Measurements from ENCODE around the gene CELF5. TPM values are rescaled to one million over a fixed set of nuclear protein-coding genes. Genes with fewer than 3 reads are reported as not detected.
"Not testable (repeated sequence)": the region's sequence is repeated elsewhere in the genome, so short reads cannot be mapped to it uniquely, and the experiment has no call there.

CELF5 gene
- total RNA-seq, 1 donor from 2014 or later: 0.20 TPM

DNA sequence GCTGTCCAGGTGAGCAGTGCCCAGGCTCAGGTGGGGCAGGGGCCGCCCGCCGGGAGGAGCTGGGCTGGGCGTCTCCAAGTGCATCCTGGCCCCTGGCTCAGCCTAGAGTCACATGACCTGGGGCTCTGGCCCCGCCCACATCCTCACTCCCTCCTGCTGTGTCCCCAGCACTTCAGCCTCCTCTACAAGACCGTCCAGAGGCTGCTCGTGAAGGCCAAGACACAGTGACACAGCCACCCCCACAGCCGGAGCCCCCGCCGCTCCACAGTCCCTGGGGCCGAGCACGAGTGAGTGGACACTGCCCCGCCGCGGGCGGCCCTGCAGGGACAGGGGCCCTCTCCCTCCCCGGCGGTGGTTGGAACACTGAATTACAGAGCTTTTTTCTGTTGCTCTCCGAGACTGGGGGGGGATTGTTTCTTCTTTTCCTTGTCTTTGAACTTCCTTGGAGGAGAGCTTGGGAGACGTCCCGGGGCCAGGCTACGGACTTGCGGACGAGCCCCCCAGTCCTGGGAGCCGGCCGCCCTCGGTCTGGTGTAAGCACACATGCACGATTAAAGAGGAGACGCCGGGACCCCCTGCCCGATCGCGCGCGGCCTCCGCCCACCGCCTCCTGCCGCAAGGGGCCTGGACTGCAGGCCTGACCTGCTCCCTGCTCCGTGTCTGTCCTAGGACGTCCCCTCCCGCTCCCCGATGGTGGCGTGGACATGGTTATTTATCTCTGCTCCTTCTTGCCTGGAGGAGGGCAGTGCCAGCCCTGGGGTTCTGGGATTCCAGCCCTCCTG lies 16.8 kb upstream of the CELF5 start:
- DNase-seq (ENCODE audit: low read depth): no peak

DNA sequence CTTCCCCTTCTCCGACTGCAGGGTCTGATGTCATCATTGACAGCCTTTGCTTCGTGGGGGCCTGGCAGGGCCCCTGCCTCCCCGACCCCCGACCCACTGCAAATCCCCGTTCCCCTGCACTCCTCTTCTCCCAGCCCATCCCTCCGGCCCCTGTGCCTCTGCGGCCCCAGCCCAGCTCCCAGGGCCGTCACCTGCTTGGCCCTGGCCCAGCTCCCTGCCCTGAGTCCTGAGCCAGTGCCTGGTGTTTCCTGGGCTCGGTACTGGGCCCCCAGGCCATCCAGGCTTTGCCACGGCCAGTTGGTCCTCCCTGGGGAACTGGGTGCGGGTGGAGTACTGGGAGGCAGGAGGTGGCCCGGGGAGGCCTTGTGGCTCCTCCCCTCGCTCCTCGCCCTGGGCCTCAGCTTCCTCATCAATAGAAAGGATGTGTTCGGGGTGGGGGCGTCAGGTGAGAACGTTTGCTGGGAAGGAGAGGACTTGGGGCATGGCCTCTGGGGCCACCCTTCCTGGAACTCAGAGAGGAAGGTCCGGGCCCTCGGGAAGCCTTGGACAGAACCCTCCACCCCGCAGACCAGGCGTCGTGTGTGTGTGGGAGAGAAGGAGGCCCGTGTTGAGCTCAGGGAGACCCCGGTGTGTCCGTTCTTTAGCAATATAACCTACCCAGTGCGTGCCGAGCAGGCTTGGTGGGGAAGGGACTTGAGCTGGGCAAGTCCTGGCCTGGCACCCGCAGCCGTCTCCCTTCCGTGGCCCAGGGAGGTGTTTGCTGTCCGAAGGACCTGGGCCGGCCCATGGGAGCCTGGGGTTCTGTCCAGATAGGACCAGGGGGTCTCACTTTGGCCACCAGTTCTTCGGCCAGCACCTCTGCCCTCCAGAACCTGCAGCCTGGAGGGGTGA lies 15.9 kb upstream of the CELF5 start:
- DNase-seq (ENCODE audit: low read depth): no peak

DNA sequence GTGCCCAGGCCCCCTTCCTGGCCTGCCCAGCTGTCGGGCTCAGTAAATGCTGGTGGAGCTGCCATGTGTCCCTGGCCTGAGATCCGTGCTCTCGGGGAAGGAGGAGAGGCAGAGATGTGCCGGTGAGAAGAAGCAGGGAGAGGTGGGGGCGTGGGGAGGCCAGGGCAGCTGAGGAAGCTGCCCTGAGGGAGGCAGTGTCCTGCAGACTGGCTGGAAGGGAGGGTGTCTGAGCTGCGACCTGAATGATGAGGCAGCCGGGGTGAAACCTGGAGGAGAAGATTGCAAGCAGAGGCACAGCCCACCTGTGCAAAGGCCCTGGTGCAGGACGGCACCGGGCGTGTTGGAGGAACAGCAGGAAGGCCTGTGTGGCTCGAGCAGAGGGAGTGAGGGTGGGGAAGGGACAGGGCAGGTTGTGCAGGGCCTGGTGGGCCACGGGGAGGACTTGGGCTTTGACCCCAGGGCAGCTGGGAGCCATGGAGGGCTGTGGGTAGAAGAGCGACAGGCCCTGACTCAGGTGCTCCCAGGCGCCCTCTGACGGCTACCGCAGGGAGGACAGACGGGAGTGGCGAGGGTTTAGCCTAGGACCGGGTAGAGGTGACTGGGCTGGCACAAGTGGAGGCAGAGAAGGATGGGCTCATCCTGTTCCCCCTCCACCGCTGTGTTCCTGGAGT lies 14.0 kb upstream of the CELF5 start:
- peak; percentile 7 for DNase-seq (ENCODE audit: low read depth)

DNA sequence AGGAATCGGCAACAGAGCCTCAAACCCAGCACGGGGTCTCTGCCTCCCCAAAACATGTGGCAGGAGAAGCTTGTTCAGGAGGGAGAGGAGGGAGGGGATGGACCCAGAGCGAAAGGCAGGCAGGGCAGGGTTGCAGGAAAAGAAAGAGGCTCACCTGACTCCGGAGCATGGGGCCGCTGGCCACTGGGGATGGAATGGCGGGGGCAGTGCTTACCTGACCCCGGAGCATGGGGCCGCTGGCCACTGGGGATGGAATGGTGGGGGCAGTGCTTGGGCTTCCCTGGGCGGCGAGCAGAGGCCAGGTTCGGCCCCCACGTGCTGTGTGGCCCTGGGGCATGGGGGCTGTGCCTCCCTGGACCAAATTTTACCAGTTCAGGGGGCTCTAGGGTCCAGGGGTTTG lies 13.3 kb upstream of the CELF5 start:
- DNase-seq (ENCODE audit: low read depth): no peak

- no peak for DNase-seq (ENCODE audit: low read depth)
Measured at GRCh38 chr19:3213159-3213558, 11.3 kb upstream of the CELF5 start.

DNA sequence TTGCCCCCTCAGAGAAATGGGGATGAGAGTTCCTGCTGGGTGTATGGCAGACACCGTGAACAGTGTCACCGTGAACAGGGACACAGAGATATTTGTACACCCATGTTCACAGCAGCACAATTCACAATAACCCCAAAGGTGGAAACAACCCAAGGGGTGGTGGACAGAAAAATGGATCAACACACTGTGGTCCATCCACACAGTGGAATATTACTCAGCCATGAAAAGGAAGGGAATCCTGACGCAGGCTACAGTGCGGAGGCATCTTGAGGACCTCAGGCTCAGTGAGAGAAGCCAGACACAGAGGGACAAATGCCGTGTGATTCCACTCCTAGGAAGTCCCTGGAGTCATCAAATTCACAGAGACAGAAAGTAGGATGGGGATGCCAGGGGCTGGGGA lies 7.6 kb upstream of the CELF5 start:
- DNase-seq (ENCODE audit: low read depth): no peak

GRCh38 chr19:3220576-3220975 lies 3.9 kb upstream of the CELF5 start:
- DNase-seq (ENCODE audit: low read depth): no peak

GRCh38 chr19:3221576-3221975 lies 2.9 kb upstream of the CELF5 start:
- DNase-seq (ENCODE audit: low read depth): not testable (repeated sequence)

- DNase-seq (ENCODE audit: low read depth): no peak
Measured at GRCh38 chr19:3222709-3223108, 1.8 kb upstream of the CELF5 start.

DNA sequence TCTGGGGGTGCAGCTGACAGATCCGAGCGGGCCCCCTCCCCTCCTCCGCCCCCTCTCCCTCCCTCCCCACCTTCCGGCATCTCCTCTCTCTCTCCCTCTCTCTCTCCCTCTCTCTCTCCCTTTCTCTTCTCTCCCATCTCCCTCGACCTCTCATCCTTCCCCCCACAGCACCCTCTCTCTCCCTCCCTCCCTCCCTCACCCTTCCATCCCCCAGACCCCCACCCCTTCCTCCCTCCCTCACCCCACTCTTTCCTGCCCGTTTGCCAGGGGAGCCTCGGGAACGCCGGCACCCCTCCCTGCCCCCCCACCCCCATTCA lies 666 bp downstream of the CELF5 start:
- DNase-seq (ENCODE audit: low read depth): no peak

GRCh38 chr19:3225677-3226093 lies 1.2 kb downstream of the CELF5 start:
- DNase-seq (ENCODE audit: low read depth): no peak

DNA sequence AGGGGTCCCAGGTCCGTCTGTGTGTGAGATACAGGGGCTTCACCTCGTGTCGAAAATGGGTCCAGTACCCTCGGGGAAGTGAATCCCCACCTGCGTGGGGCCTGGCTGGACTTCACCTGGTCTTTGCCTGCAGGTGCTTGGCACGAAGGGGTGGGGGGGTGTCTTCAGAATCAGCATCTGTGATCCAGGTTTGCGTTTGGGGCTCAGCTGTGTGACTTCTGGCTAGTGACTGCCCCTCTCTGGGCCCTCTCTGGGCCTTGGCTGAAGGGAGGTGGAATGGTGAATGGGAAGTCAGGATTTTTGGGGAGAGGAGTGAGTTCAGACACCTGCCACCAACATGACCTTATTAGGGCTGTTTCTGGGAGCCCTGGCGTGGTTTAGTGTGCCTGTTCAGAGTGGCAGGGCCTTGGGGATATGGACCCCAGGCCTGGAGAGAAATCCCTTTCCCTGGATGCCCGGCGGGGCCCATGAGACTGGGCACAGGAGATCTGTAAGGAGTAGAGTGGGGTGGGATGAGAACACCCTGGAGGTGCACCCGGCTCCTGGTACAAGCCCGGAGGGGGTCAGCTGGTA lies 2.7 kb downstream of the CELF5 start:
- DNase-seq (ENCODE audit: low read depth): no peak

- DNase-seq (ENCODE audit: low read depth): no peak
Measured at GRCh38 chr19:3229346-3229743, 4.9 kb downstream of the CELF5 start.

DNA sequence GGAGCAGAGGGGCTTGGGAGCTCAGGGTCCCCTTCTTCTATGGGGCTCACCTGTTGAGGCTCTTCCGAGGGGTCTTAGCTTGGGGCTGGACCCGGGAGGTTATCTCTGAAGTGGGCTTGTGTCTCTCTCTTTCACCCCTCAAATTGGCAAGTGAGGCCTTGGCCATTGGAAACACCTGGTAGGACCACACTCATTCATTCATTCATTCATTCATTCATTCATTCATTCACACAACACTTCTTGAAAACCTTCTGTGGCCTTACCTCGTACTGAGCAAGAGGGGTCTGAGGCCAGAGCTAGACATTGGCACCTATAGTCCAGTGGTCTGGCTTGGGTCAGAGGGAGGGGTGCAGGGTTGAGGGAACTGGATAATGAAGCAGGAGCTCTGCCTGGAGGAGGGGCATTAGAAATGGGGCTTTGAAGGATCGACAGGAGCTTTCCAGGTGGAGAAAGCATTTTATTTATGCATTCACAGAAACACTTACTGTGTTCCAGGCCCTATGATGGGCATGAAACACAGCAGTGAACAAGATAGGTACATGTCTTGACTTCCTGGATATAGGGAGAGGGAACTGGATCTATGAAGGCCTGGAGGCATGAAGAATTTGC lies 5.5 kb downstream of the CELF5 start:
- no peak for DNase-seq (ENCODE audit: low read depth)

DNA sequence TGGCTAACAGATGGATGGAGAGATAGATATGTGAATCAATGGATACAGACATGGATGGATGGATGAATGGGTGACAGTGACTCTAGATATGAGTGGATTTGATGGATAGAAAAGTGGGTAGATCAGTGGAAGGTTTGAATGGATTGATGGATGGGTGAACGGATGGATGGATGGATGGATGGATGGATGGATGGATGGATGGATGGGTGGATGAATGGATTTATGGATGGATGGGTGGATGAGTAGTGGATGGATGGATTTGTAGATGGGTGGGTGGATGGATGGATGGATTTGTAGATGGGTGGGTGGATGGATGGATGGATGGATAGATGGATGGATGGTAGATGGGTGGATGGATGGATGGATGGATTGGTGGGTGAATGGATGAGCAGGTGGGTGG lies 6.8 kb downstream of the CELF5 start:
- no peak for DNase-seq (ENCODE audit: low read depth)

DNA sequence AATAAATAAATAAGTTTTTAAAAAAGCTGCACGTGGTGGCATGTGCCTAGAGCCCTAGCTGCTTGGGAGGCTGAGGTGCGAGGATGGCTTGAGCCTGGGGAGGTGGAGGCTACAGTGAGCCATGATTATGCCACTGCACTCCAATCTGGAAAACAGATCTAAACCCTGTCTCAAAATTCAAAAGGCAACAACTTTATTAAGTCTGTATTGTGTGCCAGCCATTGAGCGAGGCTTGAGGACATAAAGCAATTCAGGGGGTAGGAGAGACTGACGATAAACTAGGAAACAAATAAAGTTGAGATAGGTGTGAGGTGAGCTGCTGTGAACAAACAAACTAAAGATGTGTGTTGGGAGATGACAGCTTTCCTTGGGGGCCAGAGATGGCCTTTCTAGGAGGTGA lies 8.7 kb downstream of the CELF5 start:
- DNase-seq (ENCODE audit: low read depth): no peak

GRCh38 chr19:3233831-3234230 lies 9.4 kb downstream of the CELF5 start:
- no peak for DNase-seq (ENCODE audit: low read depth)

DNA sequence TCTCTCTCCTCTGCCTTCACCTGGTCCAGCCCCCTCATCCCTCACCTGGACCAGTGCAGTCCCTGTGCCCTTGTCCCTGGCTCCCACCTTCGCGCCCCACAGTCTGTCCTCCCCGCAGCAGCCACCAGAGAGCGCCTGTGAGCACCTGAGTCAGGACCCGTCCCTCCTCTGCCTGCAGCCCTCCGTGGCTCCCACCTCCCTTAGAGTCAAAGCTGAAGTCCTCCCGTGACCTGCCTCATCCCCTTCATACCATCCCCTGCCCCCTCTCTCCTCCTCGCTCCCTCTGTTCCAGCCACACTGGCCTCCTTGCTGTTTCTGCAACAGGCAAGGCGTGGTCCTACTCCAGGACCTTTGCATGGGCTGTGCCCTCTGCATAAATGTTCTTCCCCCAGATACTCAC lies 10.3 kb downstream of the CELF5 start:
- no peak for DNase-seq (ENCODE audit: low read depth)

- not testable (repeated sequence) for DNase-seq (ENCODE audit: low read depth)
Measured at GRCh38 chr19:3235604-3236003, 11.1 kb downstream of the CELF5 start.

GRCh38 chr19:3236272-3236671 lies 11.8 kb downstream of the CELF5 start:
- DNase-seq (ENCODE audit: low read depth): no peak

DNA sequence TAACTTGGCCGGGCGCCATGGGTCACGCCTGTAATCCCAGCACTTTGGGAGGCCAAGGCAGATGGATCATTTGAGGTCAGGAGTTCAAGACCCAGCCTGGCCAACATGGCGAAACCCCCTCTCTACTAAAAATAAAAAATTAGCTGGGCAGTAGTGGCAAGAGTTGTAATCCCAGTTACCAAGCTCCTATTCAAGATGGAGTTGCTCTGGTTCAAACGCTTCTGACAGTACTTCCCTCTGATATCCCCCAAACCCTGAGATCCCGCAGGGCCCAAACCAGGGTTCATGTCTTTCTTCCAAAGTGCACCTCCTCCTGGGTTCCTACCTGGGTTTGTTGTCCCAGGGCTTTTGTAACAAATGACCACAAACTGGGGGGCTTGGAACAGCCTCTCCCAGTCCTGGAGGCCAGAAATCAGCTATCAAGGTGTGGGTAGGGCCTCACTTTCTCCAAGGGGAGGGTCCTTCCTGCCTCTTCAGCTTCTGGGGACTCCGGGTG lies 13.7 kb downstream of the CELF5 start:
- no peak for DNase-seq (ENCODE audit: low read depth)

- no peak for DNase-seq (ENCODE audit: low read depth)
Measured at GRCh38 chr19:3239367-3239766, 14.9 kb downstream of the CELF5 start.

All from renal cortical epithelial cell (primary cell).